ENCODE measurements around the gene MUC20.
"Not testable (repeated sequence)": the region's sequence is repeated elsewhere in the genome, so short reads cannot be mapped to it uniquely, and the experiment has no call there.

Gene MUC20

GRCh38 chr3:195693428-195694216, 27.2 kb upstream of the MUC20 start:
- no peak for DNase-seq (ENCODE audit: low read depth)

- DNase-seq (ENCODE audit: low read depth) = not testable (repeated sequence)
Observed at GRCh38 chr3:195694217-195695076, 26.3 kb upstream of the MUC20 start.

GRCh38 chr3:195696632-195697278, 24.0 kb upstream of the MUC20 start:
- DNase-seq (ENCODE audit: low read depth) = no peak

- DNase-seq (ENCODE audit: low read depth) = peak; percentile 96
Observed at GRCh38 chr3:195697582-195698324, 23.0 kb upstream of the MUC20 start.

GRCh38 chr3:195698325-195698646, 22.5 kb upstream of the MUC20 start:
- no peak for DNase-seq (ENCODE audit: low read depth)

GRCh38 chr3:195698647-195699387, 22.0 kb upstream of the MUC20 start:
- no peak for DNase-seq (ENCODE audit: low read depth)

GRCh38 chr3:195699388-195699771, 21.4 kb upstream of the MUC20 start:
- no peak for DNase-seq (ENCODE audit: low read depth)

- no peak for DNase-seq (ENCODE audit: low read depth)
Observed at GRCh38 chr3:195699860-195700259, 20.9 kb upstream of the MUC20 start.

- no peak for DNase-seq (ENCODE audit: low read depth)
Observed at GRCh38 chr3:195700319-195700718, 20.5 kb upstream of the MUC20 start.

GRCh38 chr3:195701042-195701915, 19.5 kb upstream of the MUC20 start:
- no peak for DNase-seq (ENCODE audit: low read depth)

GRCh38 chr3:195703776-195704175, 17.0 kb upstream of the MUC20 start:
- no peak for DNase-seq (ENCODE audit: low read depth)

GRCh38 chr3:195704433-195704999, 16.3 kb upstream of the MUC20 start:
- no peak for DNase-seq (ENCODE audit: low read depth)

- DNase-seq (ENCODE audit: low read depth) = no peak
Observed at GRCh38 chr3:195705081-195705991, 15.4 kb upstream of the MUC20 start.

- DNase-seq (ENCODE audit: low read depth) = no peak
Observed at GRCh38 chr3:195708061-195708460, 12.7 kb upstream of the MUC20 start.

- DNase-seq (ENCODE audit: low read depth) = peak; percentile 51
Observed at GRCh38 chr3:195708626-195709481, 11.9 kb upstream of the MUC20 start.

GRCh38 chr3:195709676-195710085, 11.1 kb upstream of the MUC20 start:
- DNase-seq (ENCODE audit: low read depth) = no peak

GRCh38 chr3:195710126-195710905, 10.5 kb upstream of the MUC20 start:
- DNase-seq (ENCODE audit: low read depth) = not testable (repeated sequence)

All from fibroblast of gingiva (primary cell).